ENCODE results near the gene TMEM238.

GRCh38 chr19:55365245-55365644 is 18.8 kb downstream of the TMEM238 start:
- TF ChIP-seq, protein P1, sequence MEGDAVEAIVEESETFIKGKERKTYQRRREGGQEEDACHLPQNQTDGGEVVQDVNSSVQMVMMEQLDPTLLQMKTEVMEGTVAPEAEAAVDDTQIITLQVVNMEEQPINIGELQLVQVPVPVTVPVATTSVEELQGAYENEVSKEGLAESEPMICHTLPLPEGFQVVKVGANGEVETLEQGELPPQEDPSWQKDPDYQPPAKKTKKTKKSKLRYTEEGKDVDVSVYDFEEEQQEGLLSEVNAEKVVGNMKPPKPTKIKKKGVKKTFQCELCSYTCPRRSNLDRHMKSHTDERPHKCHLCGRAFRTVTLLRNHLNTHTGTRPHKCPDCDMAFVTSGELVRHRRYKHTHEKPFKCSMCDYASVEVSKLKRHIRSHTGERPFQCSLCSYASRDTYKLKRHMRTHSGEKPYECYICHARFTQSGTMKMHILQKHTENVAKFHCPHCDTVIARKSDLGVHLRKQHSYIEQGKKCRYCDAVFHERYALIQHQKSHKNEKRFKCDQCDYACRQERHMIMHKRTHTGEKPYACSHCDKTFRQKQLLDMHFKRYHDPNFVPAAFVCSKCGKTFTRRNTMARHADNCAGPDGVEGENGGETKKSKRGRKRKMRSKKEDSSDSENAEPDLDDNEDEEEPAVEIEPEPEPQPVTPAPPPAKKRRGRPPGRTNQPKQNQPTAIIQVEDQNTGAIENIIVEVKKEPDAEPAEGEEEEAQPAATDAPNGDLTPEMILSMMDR (IDR thresholded peaks at IDR 0.05; ENCODE audit: low read depth, low read length, missing input control), result no peak
- TF ChIP-seq GABPA (IDR thresholded peaks at IDR 0.05 in 1 of 2, conservative IDR thresholded peaks at IDR 0.05 in 1 of 2), result no peak
- no peak for TF ChIP-seq ZBTB33 (IDR thresholded peaks at IDR 0.05)
- TF ChIP-seq, protein P2, sequence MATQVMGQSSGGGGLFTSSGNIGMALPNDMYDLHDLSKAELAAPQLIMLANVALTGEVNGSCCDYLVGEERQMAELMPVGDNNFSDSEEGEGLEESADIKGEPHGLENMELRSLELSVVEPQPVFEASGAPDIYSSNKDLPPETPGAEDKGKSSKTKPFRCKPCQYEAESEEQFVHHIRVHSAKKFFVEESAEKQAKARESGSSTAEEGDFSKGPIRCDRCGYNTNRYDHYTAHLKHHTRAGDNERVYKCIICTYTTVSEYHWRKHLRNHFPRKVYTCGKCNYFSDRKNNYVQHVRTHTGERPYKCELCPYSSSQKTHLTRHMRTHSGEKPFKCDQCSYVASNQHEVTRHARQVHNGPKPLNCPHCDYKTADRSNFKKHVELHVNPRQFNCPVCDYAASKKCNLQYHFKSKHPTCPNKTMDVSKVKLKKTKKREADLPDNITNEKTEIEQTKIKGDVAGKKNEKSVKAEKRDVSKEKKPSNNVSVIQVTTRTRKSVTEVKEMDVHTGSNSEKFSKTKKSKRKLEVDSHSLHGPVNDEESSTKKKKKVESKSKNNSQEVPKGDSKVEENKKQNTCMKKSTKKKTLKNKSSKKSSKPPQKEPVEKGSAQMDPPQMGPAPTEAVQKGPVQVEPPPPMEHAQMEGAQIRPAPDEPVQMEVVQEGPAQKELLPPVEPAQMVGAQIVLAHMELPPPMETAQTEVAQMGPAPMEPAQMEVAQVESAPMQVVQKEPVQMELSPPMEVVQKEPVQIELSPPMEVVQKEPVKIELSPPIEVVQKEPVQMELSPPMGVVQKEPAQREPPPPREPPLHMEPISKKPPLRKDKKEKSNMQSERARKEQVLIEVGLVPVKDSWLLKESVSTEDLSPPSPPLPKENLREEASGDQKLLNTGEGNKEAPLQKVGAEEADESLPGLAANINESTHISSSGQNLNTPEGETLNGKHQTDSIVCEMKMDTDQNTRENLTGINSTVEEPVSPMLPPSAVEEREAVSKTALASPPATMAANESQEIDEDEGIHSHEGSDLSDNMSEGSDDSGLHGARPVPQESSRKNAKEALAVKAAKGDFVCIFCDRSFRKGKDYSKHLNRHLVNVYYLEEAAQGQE (IDR thresholded peaks at IDR 0.05), result no peak
- TF ChIP-seq NR2F2 (IDR thresholded peaks at IDR 0.05), result no peak
- no peak for TF ChIP-seq EGR1 (IDR thresholded peaks at IDR 0.05; ENCODE audit: low read depth in 2 of 2)
